HG03097 (cell line): ENCODE data around the gene CIAPIN1.
"Not testable (repeated sequence)": the region's sequence is repeated elsewhere in the genome, so short reads cannot be mapped to it uniquely, and the experiment has no call there.

ENCODE experiments used
- ATAC-seq: cut with Tn5 transposase; IDR thresholded peaks from one replicate; pipeline ENCODE4 v1.9.1; 2021; ENCODE audit not compliant: unreplicated experiment, low FRiP score

CIAPIN1 gene

DNA sequence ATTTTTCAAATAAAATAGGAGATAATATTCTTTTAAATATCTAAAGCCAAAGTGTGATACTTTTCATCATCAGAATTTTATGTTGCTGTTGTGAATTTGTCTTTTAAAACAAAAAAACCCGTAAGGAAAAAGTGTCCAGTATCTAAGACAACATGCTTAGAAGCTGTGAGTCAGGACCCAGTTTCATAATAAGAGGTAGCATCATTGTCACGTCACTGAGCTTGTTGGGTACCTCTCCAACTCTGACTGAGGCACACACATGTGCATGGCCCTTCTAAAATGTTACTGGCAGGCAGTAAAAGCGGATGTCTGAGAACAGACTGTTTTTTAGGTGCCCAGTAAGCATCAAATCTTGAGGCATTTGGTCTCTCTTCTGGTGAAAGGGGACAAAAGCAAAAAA lies 2.5 kb downstream of the CIAPIN1 start:
- no peak for ATAC-seq

DNA sequence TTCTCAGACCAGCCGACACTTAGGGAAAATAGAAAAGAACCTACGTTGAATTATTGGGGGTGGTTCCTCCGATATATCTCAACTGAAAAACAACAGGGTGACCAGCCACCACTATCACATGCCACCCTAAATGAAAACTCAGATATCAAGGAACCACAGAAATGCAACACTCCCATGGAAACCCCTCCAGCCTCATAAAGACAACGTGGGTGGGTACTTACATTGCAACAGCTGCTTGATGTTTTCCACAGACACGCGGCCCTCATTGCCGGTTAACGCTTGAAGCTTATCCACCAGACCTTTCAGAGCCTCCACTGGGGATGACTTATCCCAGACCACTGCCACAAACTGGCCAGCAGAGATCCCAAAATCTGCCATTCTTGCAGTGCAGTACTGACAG lies 6.6 kb downstream of the CIAPIN1 start:
- ATAC-seq, result not testable (repeated sequence)

DNA sequence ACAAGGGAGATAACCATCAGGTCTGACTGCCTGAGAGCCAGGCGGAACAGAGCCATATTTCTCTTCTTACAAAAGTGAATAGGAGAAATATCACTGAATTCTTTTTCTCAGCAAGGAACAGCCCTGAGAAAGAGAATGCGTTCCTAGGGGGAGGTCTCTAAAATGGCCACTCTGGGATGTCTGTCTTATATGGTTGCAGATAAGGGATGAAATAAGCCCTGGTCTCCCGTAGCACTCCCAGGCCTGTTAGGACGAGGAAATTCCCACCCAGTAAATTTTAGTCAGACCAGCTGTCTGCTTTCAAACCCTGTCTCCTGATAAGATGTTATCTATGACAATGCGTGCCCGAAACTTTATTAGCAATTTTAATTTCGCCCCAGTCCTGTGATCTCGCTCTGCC lies 7.2 kb downstream of the CIAPIN1 start:
- ATAC-seq, result not testable (repeated sequence)

DNA sequence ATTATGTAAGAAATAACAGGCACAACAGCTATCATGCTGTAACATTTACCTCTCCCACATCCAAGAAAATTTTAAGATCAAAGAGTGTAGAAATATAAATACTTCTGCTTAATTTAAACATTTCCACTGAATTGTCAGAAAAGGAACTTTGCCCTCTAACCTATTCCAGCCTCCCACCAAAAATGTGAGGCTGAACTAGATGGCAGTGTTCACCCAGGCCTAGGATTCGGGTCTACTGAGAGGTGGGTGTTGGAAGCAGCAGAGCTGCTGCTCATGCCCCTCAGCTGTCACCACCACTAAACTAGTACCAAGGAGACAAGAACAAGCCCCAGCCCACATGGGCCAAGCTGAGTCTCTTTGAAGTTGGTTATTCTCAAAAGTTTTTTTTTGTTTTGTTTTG lies 11.3 kb downstream of the CIAPIN1 start:
- no peak for ATAC-seq

DNA sequence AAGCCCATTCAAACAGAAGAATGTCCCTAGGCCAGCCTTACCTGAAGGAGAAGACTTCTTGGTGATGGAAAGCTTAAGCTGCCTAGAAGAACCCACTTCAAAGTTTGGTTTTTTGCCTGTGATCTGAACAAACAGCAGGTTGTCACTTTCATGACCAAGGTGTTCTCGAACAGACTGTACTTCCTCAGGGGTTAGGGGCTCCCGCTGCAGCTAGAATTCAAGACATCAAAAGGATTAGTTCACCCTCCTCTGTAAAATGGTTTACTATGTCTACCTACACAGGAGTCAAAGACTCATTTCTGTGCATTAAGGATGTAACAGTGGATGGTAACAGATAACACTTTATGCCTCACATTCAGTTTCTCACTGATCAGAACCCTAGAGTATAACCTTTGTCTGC lies 13.2 kb downstream of the CIAPIN1 start:
- ATAC-seq, result no peak

DNA sequence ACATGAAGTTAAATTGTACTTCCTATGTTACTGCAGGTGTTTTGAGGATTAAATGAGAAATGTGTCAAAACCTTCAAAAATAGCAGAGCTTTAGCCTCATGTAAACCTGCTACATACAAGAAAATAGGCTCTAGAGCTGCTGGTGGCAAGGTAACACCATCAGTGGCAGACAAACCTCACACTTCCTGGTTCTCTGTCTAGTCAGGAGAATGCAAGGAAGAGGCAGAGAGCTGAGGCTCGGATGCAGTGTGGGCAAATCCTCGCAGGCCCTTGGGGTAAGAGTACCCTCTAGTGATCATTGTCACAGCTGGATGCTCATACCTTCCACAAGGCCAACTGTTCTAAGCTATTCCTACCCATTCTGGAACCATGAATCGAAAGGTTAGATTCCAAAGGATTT lies 14.2 kb downstream of the CIAPIN1 start:
- no peak for ATAC-seq

DNA sequence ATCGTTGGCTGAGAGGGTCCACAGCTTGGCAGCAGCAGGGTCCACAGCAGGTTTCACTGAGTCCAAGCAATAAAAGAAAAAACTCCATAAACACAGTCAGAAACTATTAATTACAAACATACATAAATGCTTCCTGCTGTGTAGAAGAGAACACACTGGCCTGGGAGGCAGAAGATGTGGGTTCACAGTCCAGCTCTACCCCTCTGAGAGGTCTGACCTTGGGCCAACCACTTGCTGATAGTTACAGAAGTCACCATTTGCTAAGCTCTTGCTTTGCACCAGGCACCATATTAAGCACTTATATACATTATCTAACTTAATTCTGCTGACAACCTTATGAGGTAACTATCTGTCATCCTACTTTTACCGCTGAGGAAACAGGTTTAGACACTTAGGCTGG lies 14.7 kb downstream of the CIAPIN1 start:
- ATAC-seq, result no peak

DNA sequence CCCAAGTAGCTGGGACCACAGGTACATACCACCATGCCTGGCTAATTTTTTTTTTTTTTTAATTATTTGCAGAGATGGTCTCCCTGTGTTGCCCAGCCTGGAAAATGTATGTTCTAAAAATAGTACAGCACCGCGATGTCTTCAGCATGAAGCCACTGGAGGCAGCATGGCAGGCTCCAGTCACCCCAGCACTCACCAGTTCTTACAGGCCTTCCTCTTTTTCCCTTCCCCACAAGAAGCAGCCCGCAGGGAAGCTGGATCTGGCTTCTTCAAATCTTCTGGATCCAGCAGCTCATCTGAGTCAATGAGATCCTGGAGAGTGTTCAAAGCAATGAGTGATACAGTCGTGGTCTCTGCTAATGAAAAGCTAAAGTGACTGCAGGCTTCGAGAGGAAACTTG lies 16.2 kb downstream of the CIAPIN1 start:
- ATAC-seq, result no peak

DNA sequence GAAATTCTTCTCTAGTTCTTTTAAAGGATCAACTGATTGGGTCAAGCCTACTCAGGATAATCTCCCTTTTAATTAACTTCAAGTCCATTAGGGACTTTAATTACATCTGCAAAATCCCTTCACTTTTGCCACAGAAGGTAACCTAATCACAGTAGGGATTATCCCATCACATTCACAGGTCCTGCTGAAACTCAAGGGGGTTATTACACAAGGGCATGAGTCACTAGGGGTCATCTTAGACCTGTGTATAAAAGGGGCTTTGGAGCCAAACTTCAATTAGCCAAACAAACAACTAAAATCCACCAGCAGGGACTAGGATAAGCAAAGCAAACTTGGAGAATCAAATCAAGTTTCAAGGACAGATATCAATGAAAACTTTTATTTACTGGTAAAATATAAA lies 19.4 kb downstream of the CIAPIN1 start:
- no peak for ATAC-seq

DNA sequence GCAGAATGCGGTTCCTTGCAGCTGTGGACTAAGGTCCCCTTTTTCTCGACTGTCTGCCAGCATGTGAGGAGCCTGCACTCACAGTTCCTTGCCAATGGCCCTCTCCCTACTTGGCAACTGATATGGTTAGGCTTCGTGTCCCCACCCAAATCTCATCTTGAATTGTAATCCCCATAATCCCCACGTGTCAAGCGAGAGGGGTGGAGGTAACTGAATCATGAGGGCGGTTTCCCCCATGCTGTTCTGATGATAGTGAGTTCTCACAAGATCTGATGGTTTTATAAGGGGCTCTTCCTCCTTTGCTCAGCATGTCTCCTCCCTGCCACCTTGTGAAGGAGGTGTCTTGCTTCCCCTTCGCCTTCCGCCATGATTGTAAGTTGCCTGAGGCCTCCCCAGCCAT lies 19.9 kb downstream of the CIAPIN1 start:
- ATAC-seq, result no peak

DNA sequence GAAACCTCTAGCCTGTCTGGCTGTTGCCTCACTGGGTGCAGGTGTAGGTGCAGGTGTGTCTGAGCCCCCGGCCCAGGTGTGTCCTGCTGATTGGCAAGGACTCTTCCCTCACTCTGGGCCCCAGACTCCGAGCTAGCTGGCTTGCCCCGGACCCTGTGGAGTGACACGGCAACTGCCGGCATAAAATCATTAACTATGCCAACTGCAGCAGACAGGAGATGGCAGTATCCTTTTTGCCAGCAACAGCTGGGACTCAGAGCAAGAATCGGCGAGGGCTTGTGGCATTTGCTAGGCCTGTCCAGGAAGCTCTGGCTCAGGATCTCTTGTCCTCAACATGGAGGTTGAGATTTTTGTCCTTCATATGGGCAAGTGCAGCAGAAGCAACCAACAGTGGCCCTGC lies 20.8 kb downstream of the CIAPIN1 start:
- ATAC-seq, result no peak

DNA sequence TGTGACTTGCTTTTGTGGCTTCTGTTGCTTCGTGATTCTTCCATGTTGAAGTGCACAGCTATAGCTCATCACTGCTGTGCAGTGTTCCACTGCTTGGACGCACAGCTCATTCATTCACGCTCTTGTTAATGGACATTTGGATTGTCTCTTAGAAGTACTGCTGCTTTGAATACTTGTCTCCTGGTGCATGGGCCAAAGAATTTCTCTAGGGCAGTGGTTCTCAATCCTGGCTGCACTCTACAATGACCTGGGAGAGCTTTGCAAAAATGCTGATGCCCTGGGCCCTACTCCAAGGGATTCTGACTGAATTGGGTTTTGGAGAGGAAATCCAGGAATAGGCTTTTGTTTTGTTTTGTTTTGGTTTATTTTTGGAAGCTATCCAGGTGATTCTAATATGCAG lies 22.6 kb downstream of the CIAPIN1 start:
- no peak for ATAC-seq

DNA sequence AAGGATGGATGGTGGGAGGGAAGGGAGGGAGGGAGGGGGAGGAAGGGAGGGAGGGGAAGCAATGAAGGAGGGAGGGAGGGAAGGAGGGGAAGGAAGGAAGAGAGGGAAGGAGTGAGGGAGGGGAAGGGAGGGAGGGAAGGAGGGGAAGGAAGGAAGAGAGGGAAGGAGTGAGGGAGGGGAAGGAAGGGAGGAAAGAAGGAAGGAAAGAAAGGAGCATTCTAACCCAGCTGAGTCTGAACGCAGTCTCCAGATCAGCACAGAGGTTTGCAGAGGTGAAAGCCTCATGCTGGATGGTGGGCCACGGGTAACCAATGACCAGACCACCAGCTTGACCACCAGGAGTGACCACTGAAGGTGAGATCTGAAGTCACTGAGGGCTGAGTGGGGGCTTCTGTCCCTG lies 24.0 kb downstream of the CIAPIN1 start:
- ATAC-seq, result no peak

DNA sequence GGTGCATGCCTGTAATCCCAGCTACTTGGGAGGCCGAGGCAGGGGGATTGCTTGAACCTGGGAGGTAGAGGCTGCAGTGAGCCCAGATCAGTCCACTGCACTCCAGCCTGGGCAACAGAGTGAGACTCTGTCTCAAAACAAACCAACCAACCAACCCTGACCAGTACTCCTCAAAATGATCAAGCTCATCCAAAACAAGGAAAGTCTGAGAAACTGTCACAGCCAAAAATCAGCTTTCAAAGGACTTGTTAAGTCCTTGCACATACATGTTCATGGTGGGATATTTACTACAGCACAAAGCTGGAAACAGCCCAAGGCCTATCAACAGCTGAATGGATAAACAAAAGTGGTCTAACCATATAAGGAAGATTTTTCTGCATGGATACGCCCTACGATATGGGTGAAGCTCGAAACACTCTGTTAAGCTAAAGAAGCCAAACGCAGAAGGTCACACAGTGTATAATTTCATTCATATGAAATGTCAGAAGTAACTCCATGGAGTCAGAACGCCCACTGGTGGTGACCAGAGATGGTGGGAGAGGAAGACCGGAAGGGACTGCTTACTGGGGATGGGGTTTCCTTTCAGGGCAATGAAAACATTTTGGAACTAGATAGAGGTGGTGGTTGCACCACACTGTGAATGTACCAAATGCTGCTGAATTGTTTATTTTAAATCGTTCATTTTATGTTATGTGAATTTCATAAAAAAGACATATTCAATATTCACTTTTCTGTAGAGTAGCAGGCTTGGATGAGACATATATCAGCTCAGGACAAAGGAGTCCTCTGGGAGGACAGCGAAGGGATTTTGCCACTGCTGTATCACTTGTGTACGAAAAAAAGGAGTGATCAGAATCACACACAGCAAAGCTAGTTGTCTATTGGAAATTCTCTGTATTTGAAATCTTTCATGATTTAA lies 24.9 kb downstream of the CIAPIN1 start:
- ATAC-seq, result no peak

DNA sequence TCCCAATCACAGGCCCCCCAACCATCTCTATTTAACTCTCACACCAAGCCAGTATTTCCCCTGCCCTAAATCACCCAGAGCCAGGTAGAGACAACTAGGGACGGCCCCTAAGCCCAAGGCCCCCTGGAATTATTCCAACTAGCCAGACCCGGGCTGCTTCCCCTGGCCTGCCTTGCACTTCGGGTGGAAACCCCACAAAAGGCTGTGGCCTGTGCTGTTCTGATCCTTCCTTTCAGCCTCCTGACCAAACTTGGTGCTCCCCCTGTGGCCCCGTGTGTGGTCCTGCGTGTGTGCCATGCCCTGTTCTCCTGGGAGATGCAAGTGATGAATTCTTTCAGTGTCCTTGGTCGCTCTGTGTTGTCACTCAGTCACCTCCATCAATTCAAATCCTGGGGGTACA lies 27.7 kb downstream of the CIAPIN1 start:
- ATAC-seq, result no peak

DNA sequence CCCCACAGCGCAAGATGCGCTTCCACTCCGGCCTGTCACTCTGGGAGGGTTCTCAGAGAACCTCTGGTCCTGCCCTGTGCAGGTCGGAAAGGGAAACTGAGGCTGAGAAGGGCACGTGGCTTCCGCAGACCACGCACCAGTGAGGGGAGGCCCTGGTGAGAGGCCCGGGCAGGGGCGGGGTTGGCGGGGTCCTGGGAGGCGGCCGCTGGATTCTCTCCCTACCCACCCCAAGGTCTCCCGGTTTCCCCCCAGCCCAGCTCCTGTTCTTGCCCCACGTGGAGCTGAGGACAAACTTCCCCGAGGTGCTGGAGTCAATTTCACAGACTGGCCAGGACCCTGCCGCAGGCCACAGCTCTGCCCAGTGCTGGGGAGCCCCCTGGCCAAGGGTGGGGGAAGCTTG lies 31.1 kb downstream of the CIAPIN1 start:
- ATAC-seq, result no peak

DNA sequence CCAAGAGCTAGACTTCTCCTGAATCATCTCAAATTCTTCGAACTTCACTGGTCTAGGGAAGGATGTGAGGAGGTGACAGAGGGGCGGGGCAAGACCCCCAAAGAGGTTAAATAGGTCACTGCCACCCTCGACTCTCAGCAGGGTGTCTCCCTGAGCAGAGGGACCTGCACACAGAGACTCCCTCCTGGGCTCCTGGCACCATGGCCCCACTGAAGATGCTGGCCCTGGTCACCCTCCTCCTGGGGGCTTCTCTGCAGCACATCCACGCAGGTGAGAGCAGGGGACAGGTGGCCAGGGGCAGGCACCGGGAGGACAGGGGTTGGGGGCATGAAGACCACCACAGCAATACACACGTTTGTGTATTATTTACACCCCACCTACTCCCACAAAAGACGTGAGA lies 33.5 kb downstream of the CIAPIN1 start:
- no peak for ATAC-seq

DNA sequence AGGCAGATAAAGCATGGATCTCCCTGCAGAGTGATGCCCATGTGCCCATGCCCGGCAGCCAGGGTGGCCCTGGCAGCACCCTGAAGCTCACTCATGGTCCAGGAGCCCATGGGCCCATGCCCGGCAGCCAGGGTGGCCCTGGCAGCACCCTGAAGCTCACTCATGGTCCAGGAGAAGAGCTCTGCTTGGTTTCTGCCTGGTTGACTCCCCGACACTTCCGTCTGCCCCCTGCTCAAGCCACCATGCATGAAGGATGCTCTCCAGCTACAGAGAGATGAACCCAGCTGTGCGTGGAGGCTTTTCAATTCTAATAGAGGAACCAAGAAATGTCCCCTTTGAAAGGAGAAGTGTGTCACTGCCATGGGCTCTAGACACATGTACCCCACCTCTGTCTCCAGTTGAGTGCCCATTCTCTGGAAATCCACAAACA lies 33.9 kb downstream of the CIAPIN1 start:
- no peak for ATAC-seq

DNA sequence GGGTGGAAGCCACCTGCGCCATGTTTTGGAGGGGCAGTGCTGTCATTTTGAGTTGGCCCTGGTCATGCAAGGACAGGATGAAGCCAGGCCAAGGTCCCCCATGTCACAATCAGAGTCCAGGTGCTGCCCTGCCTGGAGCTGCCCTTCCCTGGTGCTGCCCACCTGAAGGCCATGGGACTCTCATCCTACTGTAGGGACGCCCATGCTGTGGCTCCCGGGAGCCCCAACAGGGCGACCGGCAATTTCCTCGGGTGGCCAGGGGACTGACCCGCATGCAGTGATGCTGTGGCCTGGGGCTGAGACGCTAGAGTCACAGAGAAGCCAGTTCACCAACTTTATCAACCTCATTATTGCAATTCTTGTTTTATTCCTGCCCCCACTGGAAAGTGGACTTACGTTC lies 34.6 kb downstream of the CIAPIN1 start:
- no peak for ATAC-seq

DNA sequence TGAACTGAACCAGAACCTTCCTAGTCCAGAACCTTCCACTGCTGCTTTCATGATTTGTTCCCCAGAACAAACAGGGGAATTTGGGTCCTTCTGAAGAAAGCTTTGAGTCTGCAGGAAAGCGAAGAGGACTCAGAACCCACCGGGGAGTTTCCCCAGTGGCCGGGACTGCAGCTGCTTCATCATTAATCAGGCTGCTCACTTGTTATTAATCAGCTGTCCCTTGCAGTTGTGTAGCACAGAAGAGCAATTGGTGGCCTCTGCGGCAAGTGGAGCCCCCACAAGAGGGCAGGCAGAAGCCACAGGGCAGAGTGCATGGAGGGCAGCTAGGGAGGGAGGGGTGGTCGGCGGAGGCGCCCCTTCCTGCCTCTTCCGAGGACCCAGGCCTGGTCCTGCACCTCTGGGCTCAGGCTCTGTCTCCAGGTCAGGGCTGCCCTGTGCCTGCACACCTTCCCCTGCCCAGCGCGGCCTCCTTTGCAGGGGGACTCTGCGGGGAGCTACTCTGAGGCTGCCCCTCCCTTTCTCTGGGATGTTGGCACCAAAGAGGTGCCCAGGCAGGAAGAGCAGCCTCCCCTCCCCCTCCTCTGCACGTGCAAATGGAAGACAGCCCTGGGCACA lies 35.7 kb downstream of the CIAPIN1 start:
- no peak for ATAC-seq

DNA sequence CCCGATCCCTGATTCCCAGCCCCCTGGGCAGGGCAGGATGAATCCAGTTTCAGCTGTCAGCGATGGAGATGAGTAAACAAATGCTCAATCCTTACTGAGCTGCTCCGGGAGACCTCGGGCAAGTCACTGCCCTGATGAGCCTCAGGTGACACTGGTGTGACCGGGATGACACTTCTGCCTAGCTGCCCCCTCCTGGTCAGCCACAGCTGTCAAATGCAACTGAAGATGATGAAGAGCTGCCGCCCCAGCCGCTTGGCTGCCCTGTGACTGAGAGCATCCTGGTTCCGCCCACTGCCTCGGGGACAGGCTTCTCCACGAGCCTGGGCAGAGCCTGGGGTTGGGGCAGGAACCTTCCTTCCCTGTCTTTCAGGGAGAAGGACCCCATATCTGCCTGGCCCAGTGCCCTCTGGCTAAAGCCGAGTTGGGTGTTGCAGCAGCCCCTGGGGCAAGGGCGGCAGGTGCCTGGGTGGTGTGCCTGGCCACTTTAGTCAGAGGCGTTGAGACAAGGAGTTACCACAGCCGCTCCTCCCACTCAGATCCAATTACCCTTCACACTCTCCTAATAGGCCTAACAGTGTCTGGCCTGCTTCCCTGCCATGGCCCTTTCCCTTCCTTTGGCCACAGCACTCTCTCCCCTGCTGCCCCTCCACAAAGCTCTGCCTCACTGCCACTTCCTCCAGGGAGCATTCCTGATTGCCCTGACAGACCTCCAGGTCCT lies 37.2 kb downstream of the CIAPIN1 start:
- no peak for ATAC-seq

DNA sequence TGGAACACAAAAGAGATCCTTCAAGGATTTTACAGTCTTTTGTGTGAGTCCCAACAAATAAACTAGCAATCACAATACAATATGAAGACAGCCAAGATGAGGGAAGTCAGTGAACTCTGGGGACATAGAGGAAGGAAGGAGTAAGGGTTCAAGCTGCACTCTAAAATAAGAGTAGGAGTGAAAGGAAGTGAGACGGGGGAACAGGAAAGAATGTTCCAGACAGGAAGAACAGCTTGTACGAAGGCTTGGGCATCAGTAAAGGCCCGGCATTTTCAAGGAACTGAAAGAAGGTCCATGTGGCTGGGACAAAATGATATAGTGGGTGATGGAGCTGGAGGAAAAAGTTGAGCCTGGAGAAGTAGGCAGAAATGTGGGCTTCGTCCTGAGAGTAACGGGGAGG lies 38.1 kb downstream of the CIAPIN1 start:
- no peak for ATAC-seq
